GM23248 (cell line): ENCODE results near the gene MTERF4.

Experiments
- EZH2 ChIP-seq: fragments of 200-600 bp; sonication (generic); IDR thresholded peaks from 2 replicates; pipeline ENCODE4 v1.6.1; 2018; ENCODE audit warnings: antibody characterized with exemption, mild to moderate bottlenecking; ENCODE audit not compliant: insufficient read depth, poor library complexity, severe bottlenecking
- EZH2phosphoT487 ChIP-seq: fragments of 200-600 bp; sonication (generic); IDR thresholded peaks from 2 replicates; pipeline ENCODE4 v1.6.1; 2018; ENCODE audit warnings: antibody characterized with exemption, moderate library complexity, mild to moderate bottlenecking, low read depth; ENCODE audit not compliant: insufficient read depth

- TF ChIP-seq EZH2 (no peak), EZH2phosphoT487 (no peak)
These were observed 48.4 kb downstream of the MTERF4 start for GRCh38 chr2:241053576-241054251.
